Neuronal stem cell (in vitro differentiated cells): ENCODE data around the gene ADAMTS17. TPM values are rescaled to one million over a fixed set of nuclear protein-coding genes. Genes with fewer than 3 reads are reported as not detected.
A peak's percentile ranks its signal among the peaks of the same experiment; 100 is the strongest.

ENCODE experiments used
- DNase-seq: peaks from one replicate; pipeline ENCODE4 v3.0.0-alpha.2; 2013; ENCODE audit warnings: low spot score
- H2AFZ ChIP-seq: one replicate; pipeline ENCODE4 v1.6.1; 2013; ENCODE audit warnings: mild to moderate bottlenecking, low read length, inconsistent platforms
- H2AK5ac ChIP-seq: 2 replicates; pipeline ENCODE4 v1.6.1; 2013; ENCODE audit warnings: low read depth, mild to moderate bottlenecking, inconsistent platforms, low read length, moderate library complexity, mixed read lengths
- H2BK120ac ChIP-seq: 2 replicates; pipeline ENCODE4 v1.6.1; 2013; ENCODE audit warnings: low read depth, mild to moderate bottlenecking, inconsistent platforms, low read length, moderate library complexity, mixed read lengths
- H2BK12ac ChIP-seq: one replicate; pipeline ENCODE4 v1.6.1; 2013; ENCODE audit warnings: low read length, inconsistent platforms
- H2BK15ac ChIP-seq: 2 replicates; pipeline ENCODE4 v1.6.1; 2013; ENCODE audit warnings: mild to moderate bottlenecking, low read length, inconsistent platforms, mixed read lengths
- H2BK5ac ChIP-seq: one replicate; pipeline ENCODE4 v1.6.1; 2013; ENCODE audit warnings: inconsistent platforms, mild to moderate bottlenecking, low read length, moderate library complexity
- H3K14ac ChIP-seq: one replicate; pipeline ENCODE4 v1.6.1; 2013; ENCODE audit warnings: low read length, inconsistent platforms
- H3K18ac ChIP-seq: 2 replicates; pipeline ENCODE4 v1.6.1; 2013; ENCODE audit warnings: low read length, inconsistent platforms
- H3K23ac ChIP-seq: 2 replicates; pipeline ENCODE4 v1.6.1; 2013; ENCODE audit warnings: low read depth, mild to moderate bottlenecking, mixed read lengths, low read length, inconsistent platforms; ENCODE audit not compliant: poor library complexity
- H3K27ac ChIP-seq: replicated peaks from 3 replicates; pipeline ENCODE4 v1.5.1; 2013; ENCODE audit warnings: low read length, inconsistent platforms
- H3K27me3 ChIP-seq, 3 experiments: 2 replicates each; pipeline ENCODE4 v1.6.1; 2013; ENCODE audit warnings: low read length in 3 of 3, mild to moderate bottlenecking in 2 of 3, inconsistent platforms in 1 of 3, low read depth in 1 of 3, mixed read lengths in 1 of 3, moderate library complexity in 1 of 3; ENCODE audit not compliant: control insufficient read depth in 3 of 3, insufficient read depth in 3 of 3
- H3K36me3 ChIP-seq, 2 donors: replicated peaks in 1 of 2; 2 replicates each; pipeline ENCODE4 v1.6.1; 2013; ENCODE audit warnings: low read length in 2 of 2; ENCODE audit not compliant: control insufficient read depth in 2 of 2, insufficient read depth in 2 of 2
- H3K4ac ChIP-seq: 2 replicates; pipeline ENCODE4 v1.6.1; 2013; ENCODE audit warnings: inconsistent platforms, mild to moderate bottlenecking, low read length, moderate library complexity
- H3K4me1 ChIP-seq, 2 donors: 1 replicate in 1 of 2; 2 replicates in 1 of 2; pipeline ENCODE4 v1.6.1; 2013; ENCODE audit warnings: low read length in 2 of 2, low read depth in 1 of 2; ENCODE audit not compliant: control insufficient read depth in 2 of 2, insufficient read depth in 1 of 2
- H3K4me2 ChIP-seq: one replicate; pipeline ENCODE4 v1.6.1; 2013; ENCODE audit warnings: mild to moderate bottlenecking, low read length, inconsistent platforms; ENCODE audit not compliant: insufficient read depth, poor library complexity, severe bottlenecking
- H3K4me3 ChIP-seq, 2 donors: 2 replicates each; pipeline ENCODE4 v1.5.1; 2013; ENCODE audit warnings: low read length in 2 of 2, mild to moderate bottlenecking in 2 of 2, inconsistent platforms in 1 of 2, moderate library complexity in 1 of 2
- H3K79me1 ChIP-seq: one replicate; pipeline ENCODE4 v1.6.1; 2013; ENCODE audit warnings: low read depth, mild to moderate bottlenecking, inconsistent platforms, low read length, moderate library complexity
- H3K9ac ChIP-seq: one replicate; pipeline ENCODE4 v1.6.1; 2013; ENCODE audit warnings: mild to moderate bottlenecking, low read depth, low read length, inconsistent platforms; ENCODE audit not compliant: poor library complexity
- H3K9me3 ChIP-seq, 2 donors: replicated peaks in 1 of 2; 2 replicates each; pipeline versions ENCODE3 to v1.6.1; 2013; ENCODE audit warnings: low read length in 2 of 2, mild to moderate bottlenecking in 2 of 2, inconsistent platforms in 1 of 2, low read depth in 1 of 2, mixed read lengths in 1 of 2, moderate library complexity in 1 of 2; ENCODE audit not compliant: control insufficient read depth in 2 of 2, insufficient read depth in 1 of 2
- H4K8ac ChIP-seq: one replicate; pipeline ENCODE4 v1.6.1; 2013; ENCODE audit warnings: low read depth, mild to moderate bottlenecking, inconsistent platforms, low read length, moderate library complexity
- H4K91ac ChIP-seq: one replicate; pipeline ENCODE4 v1.6.1; 2013; ENCODE audit warnings: low read length, low read depth, mild to moderate bottlenecking, inconsistent platforms; ENCODE audit not compliant: poor library complexity
- WGBS, 2 donors: extraction: QIAGEN DNeasy Blood & Tissue Kit; methylation state at CpG; one replicate each; pipeline ENCODE4 v1.1.7; 2013; ENCODE audit warnings: missing lambda C conversion rate in 2 of 2, mixed read lengths in 1 of 2; ENCODE audit not compliant: insufficient read length in 2 of 2, insufficient replicate concordance in 1 of 2; ENCODE audit errors: extremely low coverage in 2 of 2; 5-methylcytosine and 5-hydroxymethylcytosine counted together
- polyA plus RNA-seq, 2 experiments: library from polyadenylated mRNA; stranded (reverse); fragments of 200-250 nt; gene quantifications; one replicate each; pipeline ENCODE4 v1.2.3, GENCODE V29; 2013

Gene ADAMTS17, protein sequence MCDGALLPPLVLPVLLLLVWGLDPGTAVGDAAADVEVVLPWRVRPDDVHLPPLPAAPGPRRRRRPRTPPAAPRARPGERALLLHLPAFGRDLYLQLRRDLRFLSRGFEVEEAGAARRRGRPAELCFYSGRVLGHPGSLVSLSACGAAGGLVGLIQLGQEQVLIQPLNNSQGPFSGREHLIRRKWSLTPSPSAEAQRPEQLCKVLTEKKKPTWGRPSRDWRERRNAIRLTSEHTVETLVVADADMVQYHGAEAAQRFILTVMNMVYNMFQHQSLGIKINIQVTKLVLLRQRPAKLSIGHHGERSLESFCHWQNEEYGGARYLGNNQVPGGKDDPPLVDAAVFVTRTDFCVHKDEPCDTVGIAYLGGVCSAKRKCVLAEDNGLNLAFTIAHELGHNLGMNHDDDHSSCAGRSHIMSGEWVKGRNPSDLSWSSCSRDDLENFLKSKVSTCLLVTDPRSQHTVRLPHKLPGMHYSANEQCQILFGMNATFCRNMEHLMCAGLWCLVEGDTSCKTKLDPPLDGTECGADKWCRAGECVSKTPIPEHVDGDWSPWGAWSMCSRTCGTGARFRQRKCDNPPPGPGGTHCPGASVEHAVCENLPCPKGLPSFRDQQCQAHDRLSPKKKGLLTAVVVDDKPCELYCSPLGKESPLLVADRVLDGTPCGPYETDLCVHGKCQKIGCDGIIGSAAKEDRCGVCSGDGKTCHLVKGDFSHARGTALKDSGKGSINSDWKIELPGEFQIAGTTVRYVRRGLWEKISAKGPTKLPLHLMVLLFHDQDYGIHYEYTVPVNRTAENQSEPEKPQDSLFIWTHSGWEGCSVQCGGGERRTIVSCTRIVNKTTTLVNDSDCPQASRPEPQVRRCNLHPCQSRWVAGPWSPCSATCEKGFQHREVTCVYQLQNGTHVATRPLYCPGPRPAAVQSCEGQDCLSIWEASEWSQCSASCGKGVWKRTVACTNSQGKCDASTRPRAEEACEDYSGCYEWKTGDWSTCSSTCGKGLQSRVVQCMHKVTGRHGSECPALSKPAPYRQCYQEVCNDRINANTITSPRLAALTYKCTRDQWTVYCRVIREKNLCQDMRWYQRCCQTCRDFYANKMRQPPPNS
- 0.08 TPM for polyA plus RNA-seq (2013, experiment 1 of 2)
- 0.08 TPM for polyA plus RNA-seq (2013, experiment 2 of 2)

DNA sequence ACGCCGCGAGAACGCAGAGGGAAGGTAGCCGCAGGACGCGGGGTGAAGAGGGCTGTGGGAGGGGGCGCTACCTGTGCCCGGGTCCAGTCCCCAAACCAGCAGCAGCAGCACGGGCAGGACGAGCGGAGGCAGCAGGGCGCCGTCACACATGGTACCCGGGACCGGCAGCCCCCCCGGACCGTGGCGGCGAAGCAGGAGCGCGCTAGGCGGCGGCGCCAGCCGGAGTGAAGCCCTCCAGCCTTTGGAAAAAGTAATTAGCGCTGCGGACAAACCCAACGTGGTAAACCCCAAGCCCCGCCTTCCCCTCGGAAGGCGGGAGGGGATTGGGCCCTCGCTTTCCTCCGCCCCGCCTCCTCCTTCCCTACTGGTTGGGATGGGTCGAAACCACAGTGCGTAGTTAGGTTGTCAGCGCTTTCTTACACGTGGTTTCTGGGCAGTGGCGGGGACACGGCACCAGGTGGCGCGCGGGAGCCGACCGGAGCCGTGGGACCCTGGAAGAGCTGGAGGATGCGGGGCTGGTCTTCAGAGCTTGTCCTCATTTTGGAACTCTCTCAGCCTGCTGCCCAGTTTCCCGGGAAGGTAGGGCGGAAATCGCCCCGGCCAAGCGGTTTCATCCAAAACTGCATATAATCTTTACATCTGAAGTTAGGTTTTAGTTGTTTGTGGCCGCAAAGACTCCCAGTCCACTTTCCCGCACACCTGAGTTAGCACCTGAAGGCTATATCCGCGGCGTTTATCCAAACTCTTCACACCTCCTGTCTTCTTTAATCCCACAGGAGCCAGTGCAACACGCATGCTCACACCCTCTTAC, at the start of gene ADAMTS17:
TSS of gene ADAMTS17 (minus strand) at position 226 of the 811 bp plus-strand sequence. CDS start at position 150, 76 bp downstream.
- Histone ChIP-seq H2AFZ (peak within 1 kb of the TSS; percentile 95), H3K79me1 (no peaks in the 10 kb centered on the region), H3K4ac (no peak within 1 kb of the TSS), H4K91ac (no peak within 1 kb of the TSS), H3K14ac (no peak within 1 kb of the TSS), H3K4me1 (no peaks in the 10 kb centered on the region), H2AK5ac (no peak within 1 kb of the TSS), H2BK15ac (no peak within 1 kb of the TSS), H3K9me3 (no peaks in the 10 kb centered on the region), H2BK5ac (no peak within 1 kb of the TSS), H3K27me3 (peaks cover 14 to 65% (median 35%) of the 10 kb centered on the region in 3 experiments), H3K23ac (no peak within 1 kb of the TSS), H3K4me3 (peak within 1 kb of the TSS; percentile 46 to 79), H3K27ac (no peak within 1 kb of the TSS), H3K18ac (no peak within 1 kb of the TSS), H4K8ac (no peak within 1 kb of the TSS), H2BK12ac (no peak within 1 kb of the TSS), H3K9ac (peak within 1 kb of the TSS; percentile 74), H3K36me3 (no peaks in the 10 kb centered on the region), H3K4me2 (peak within 1 kb of the TSS; percentile 98), H2BK120ac (no peak within 1 kb of the TSS)
- no CpG with 5 or more reads among the region's 59 CpGs for WGBS, 2 donors
- peak; percentile 89 for DNase-seq

DNA sequence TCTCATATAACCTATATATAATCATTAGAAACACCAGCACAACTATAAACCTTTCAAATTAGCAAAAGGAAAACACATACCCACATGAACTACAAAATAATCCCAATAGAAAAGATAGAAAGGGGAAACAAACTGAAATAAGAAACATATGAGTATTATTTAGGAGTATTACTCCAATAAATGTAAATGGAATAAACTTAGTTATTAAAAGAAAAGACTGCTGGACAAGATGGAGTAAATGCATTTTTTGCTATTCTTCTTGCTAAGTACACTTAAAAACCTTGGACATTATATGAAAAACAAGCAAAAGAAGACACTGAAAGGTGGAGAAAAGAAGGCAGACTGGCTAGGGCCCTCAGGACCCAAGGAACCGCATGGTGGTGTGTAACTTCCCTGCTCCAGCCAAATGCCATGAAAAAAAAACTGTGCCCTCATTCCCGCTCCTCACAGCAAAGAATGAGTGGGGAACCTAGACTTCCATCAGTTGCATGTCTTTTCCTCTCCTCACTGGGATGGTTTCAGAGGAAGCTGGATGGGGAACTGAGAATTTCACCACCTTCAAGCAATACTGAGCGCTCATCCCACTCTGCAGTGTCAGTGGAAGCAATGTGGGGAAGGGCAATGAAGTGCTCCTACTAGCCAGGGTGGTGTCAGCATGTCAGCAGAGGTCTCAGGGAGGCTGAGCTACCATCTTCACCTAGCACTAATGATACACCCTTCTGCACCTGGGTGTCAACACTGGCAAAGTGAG, 43.7 kb upstream of the ADAMTS17 start:
- Histone ChIP-seq H2BK15ac (no peak overlapping the region), H3K36me3 (no peaks in the 10 kb centered on the region), H3K27me3 (no peaks in the 10 kb centered on the region), H3K9me3 (peaks cover 0 to 15% of the 10 kb centered on the region in 2 donors), H2BK5ac (no peak overlapping the region), H2AFZ (no peak overlapping the region), H2BK120ac (no peak overlapping the region), H3K18ac (no peak overlapping the region), H2BK12ac (no peak overlapping the region), H2AK5ac (no peak overlapping the region), H3K9ac (no peak overlapping the region), H3K4me1 (no peaks in the 10 kb centered on the region), H3K4ac (no peak overlapping the region), H3K4me2 (no peak overlapping the region), H3K23ac (no peak overlapping the region), H3K14ac (no peak overlapping the region), H3K27ac (no peak overlapping the region), H3K79me1 (peaks cover 3% of the 10 kb centered on the region), H4K8ac (no peak overlapping the region), H3K4me3 (peak overlapping the region in 1 of 2 donors; percentile 20), H4K91ac (no peak overlapping the region)
- no CpG with 5 or more reads among the region's 3 CpGs for WGBS, 2 donors
- DNase-seq, result no peak

DNA sequence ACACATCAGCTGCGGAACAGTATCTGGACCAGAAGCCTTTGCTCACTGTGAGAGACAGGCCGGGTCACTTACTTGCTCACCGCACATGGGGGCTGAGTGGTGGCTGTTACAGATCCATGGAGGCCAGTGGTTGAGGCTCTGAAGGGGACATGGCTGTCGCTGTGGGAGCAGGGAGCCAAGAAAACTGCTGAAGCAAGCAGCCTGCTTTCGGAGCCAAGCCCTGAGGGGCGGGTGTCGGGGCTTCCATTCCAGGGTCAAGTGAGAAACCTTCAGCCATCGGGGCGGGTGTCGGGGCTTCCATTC, 42.3 kb upstream of the ADAMTS17 start:
- Histone ChIP-seq H3K36me3 (no peaks in the 10 kb centered on the region), H3K79me1 (peaks cover 3% of the 10 kb centered on the region), H3K27ac (no peak overlapping the region), H3K9ac (no peak overlapping the region), H3K18ac (no peak overlapping the region), H2BK120ac (no peak overlapping the region), H2AK5ac (no peak overlapping the region), H3K14ac (no peak overlapping the region), H2BK15ac (no peak overlapping the region), H3K23ac (no peak overlapping the region), H3K9me3 (peaks cover 0 to 15% of the 10 kb centered on the region in 2 donors), H3K4me1 (no peaks in the 10 kb centered on the region), H4K8ac (no peak overlapping the region), H3K27me3 (no peaks in the 10 kb centered on the region), H4K91ac (no peak overlapping the region), H2BK5ac (no peak overlapping the region), H3K4ac (no peak overlapping the region), H2BK12ac (no peak overlapping the region), H3K4me3 (no peak overlapping the region), H3K4me2 (no peak overlapping the region), H2AFZ (no peak overlapping the region)
- WGBS, 2 donors, result no CpG with 5 or more reads among the region's 10 CpGs
- no peak for DNase-seq
